ENCODE results near the gene DAAM2. TPM values are rescaled to one million over a fixed set of nuclear protein-coding genes. Genes with fewer than 3 reads are reported as not detected.

DAAM2 gene
- total and polyA plus RNA-seq, 2 of the 8 experiments (the other 6 are each of a cell fraction or from before 2014, with no cell fraction given): 1.5 to 2.9 TPM

DNA sequence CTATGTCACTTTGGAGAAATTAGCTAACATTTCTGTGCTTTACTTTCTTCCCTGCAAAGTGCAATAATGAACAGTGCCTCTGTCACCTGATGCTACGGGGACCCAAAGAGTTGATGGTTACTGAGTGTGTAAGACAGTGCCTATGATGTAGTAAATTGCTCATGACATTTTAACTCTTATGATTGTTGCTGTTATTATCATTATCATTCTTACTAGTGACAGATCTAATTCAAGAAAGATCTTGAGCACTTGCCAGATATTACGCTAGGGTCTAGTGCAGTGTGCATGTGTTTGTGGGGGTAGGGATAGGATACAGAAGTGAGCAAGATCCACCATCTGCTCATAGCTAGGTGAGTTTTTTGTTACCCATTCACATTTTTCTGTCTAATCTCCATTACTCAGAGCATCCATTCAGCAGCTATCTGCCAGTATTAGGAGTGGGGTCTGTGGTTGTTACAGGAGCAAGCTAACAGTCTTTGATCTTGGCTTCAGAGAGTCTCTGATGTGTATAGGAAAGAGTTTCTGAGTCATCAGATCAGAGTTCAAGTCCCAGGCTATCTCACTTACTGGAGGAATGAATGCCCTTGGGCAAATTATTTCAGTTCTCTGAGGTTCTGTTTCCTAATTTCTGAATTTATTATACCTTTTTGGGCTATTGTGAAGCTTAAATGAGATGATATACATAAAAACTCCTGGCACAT lies 33.1 kb upstream of the DAAM2 start:
- Histone ChIP-seq H3K4ac (replicated peaks; ENCODE audit: insufficient read length, low read depth, low read length) (no peak overlapping the region), H3K4me1 (replicated peaks in 1 of 4; ENCODE audit: control insufficient read depth in 3 of 4, insufficient read depth in 4 of 4, low read length in 3 of 4) (no peaks in the 10 kb centered on the region), H3K36me3 (ENCODE audit: control insufficient read depth in 2 of 4, insufficient read depth in 4 of 4, low read length in 3 of 4) (no peaks in the 10 kb centered on the region), H2AK5ac (ENCODE audit: low read depth, low read length) (no peak overlapping the region), H3K79me1 (ENCODE audit: low read depth, low read length) (no peaks in the 10 kb centered on the region), H3K4me2 (ENCODE audit: insufficient read depth in 1 of 2, low read depth in 2 of 2, low read length in 2 of 2) (no peak overlapping the region), H3K27ac (ENCODE audit: low read depth, low read length) (no peak overlapping the region), H3K27me3 (replicated peaks in 1 of 4; ENCODE audit: control insufficient read depth in 3 of 4, extremely low read depth in 1 of 4, insufficient read depth in 3 of 4, low read length in 3 of 4) (no peaks in the 10 kb centered on the region), H2BK20ac (ENCODE audit: low read length) (no peak overlapping the region), H2BK120ac (replicated peaks; ENCODE audit: low read depth, low read length) (no peak overlapping the region), H3K23me2 (ENCODE audit: low read depth, low read length) (no peaks in the 10 kb centered on the region), H4K5ac (ENCODE audit: insufficient read length, low read depth, low read length) (no peak overlapping the region), H3K56ac (replicated peaks; ENCODE audit: insufficient read length, low read depth, low read length) (no peak overlapping the region), H2AFZ (ENCODE audit: low read length) (no peak overlapping the region), H3K9me3 (ENCODE audit: insufficient read depth in 2 of 2, low read depth in 1 of 2, low read length in 1 of 2) (no peaks in the 10 kb centered on the region), H4K20me1 (replicated peaks in 1 of 2; ENCODE audit: control insufficient read depth in 1 of 2, insufficient read depth in 2 of 2, low read length in 2 of 2) (no peaks in the 10 kb centered on the region), H2BK15ac (ENCODE audit: low read length) (no peak overlapping the region), H2BK12ac (ENCODE audit: low read depth, low read length) (no peak overlapping the region), H3K18ac (ENCODE audit: extremely low read depth, low read length) (no peak overlapping the region), H3K9ac (replicated peaks in 1 of 4; ENCODE audit: extremely low read depth in 1 of 4, low read depth in 3 of 4, low read length in 3 of 4) (no peak overlapping the region), H2BK5ac (ENCODE audit: low read depth, low read length) (no peak overlapping the region), H3K79me2 (ENCODE audit: control insufficient read depth in 1 of 2, insufficient read depth in 2 of 2, low read length in 2 of 2) (no peaks in the 10 kb centered on the region), H3K14ac (ENCODE audit: insufficient read length) (no peak overlapping the region), H4K91ac (replicated peaks; ENCODE audit: insufficient read length, low read length) (no peak overlapping the region), H3K23ac (ENCODE audit: insufficient read length) (no peak overlapping the region), H3K4me3 (ENCODE audit: extremely low read depth in 1 of 4, insufficient read depth in 2 of 4, low read depth in 3 of 4, low read length in 4 of 4) (no peak overlapping the region), H4K8ac (ENCODE audit: extremely low read depth, insufficient read depth, low read length) (no peak overlapping the region)
- ChIA-PET CTCF (ENCODE audit: partially characterized antibody) (interaction anchor here (0.6 to 1.2 kb wide), 5 partner anchors 27 to 369 kb away, joined by 3 to 4 read pairs (median 3); no protein-coding TSS in a partner anchor), POLR2A (ENCODE audit: partially characterized antibody) (no interaction called here)
- DNase-seq (ENCODE audit: low read depth in 1 of 2, low spot score in 2 of 2) (no peak), FAIRE-seq (no peak)
- WGBS, 2 experiments (ENCODE audit: extremely low coverage in 1 of 2, insufficient coverage in 1 of 2, insufficient read length in 1 of 2, insufficient replicate concordance in 2 of 2, low coverage in 1 of 2, low lambda C conversion rate in 2 of 2, missing lambda C conversion rate in 1 of 2): 82% methylated on average over 2 of the region's 2 CpGs; no CpG with 5 or more reads in 1 of the 2 experiments
- TF ChIP-seq KDM5A (IDR thresholded peaks at IDR 0.05; ENCODE audit: low read length): no peak
- no peak for TF ChIP-seq RXRA (IDR thresholded peaks at IDR 0.05; ENCODE audit: insufficient read depth, low read depth, low read length)
- TF ChIP-seq, protein P1, sequence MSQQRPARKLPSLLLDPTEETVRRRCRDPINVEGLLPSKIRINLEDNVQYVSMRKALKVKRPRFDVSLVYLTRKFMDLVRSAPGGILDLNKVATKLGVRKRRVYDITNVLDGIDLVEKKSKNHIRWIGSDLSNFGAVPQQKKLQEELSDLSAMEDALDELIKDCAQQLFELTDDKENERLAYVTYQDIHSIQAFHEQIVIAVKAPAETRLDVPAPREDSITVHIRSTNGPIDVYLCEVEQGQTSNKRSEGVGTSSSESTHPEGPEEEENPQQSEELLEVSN (IDR thresholded peaks at IDR 0.05): no peak
- no peak for TF ChIP-seq CBX8 (IDR thresholded peaks at IDR 0.05; ENCODE audit: borderline replicate concordance, low read depth, low read length)
- TF ChIP-seq SUZ12 (IDR thresholded peaks at IDR 0.05; ENCODE audit: low read length): no peak
- no peak for TF ChIP-seq CBX5 (IDR thresholded peaks at IDR 0.05; ENCODE audit: low read depth, low read length)
- TF ChIP-seq TAF7 (optimal IDR thresholded peaks at IDR 0.05; ENCODE audit: borderline replicate concordance, low read depth, low read length): no peak
- TF ChIP-seq ASH2L (IDR thresholded peaks at IDR 0.05; ENCODE audit: low read length): no peak
- TF ChIP-seq JUN (IDR thresholded peaks at IDR 0.05; ENCODE audit: low read depth, low read length): no peak
- TF ChIP-seq FOSL1 (IDR thresholded peaks at IDR 0.05; ENCODE audit: insufficient read depth, low read depth, low read length): no peak
- no peak for TF ChIP-seq SIN3A (conservative IDR thresholded peaks at IDR 0.05 in 1 of 2, IDR thresholded peaks at IDR 0.05 in 1 of 2; ENCODE audit: low read depth in 1 of 2, low read length in 2 of 2)
- no peak for TF ChIP-seq SP4 (IDR thresholded peaks at IDR 0.05; ENCODE audit: low read length)
- no peak for TF ChIP-seq CEBPB (IDR thresholded peaks at IDR 0.05; ENCODE audit: low read depth, low read length)
